Upper lobe of right lung (tissue), 1 donor: Measurements from ENCODE around the gene ACSM6. TPM values are rescaled to one million over a fixed set of nuclear protein-coding genes. Genes with fewer than 3 reads are reported as not detected.

Source experiments
- ATAC-seq: fragments of 200-7000 bp; cut with Tn5 transposase; one replicate; pipeline ENCODE4 v1.9.1; 2020; ENCODE audit warnings: mild to moderate bottlenecking, moderate library complexity
- DNase-seq: peaks from one replicate; pipeline ENCODE4 v3.0.0-alpha.2; 2020
- H3K27ac ChIP-seq: fragments of 200-600 bp; one replicate; pipeline ENCODE4 v1.8.0; 2022
- H3K27me3 ChIP-seq: fragments of 200-600 bp; one replicate; pipeline ENCODE4 v1.8.0; 2022; ENCODE audit warnings: mild to moderate bottlenecking
- H3K36me3 ChIP-seq: fragments of 200-600 bp; one replicate; pipeline ENCODE4 v1.8.0; 2022
- H3K4me1 ChIP-seq: fragments of 200-600 bp; one replicate; pipeline ENCODE4 v1.8.0; 2022
- H3K4me3 ChIP-seq: fragments of 200-600 bp; one replicate; pipeline ENCODE4 v1.8.0; 2022; ENCODE audit warnings: mild to moderate bottlenecking
- H3K9me3 ChIP-seq: fragments of 200-600 bp; one replicate; pipeline ENCODE4 v1.8.0; 2022
- intact Hi-C: fragments of 100-400 bp; cut with DNase I; formaldehyde crosslinking; loops from one replicate; pipeline ENCODE4 v1.11.0; 2022
- total RNA-seq: library from RNA; stranded (reverse); fragmentation: NEBNext Ultra II Directional; extraction: Animal tissue kit (Norgen Biotek cat#: 25700); gene quantifications from one replicate; pipeline ENCODE4 v1.2.1, GENCODE V29; 2021
- TF ChIP-seq, protein P1 (sequence below): fragments of 200-600 bp; IDR thresholded peaks from one replicate; pipeline ENCODE4 v1.8.0; 2022; ENCODE audit warnings: antibody characterized with exemption
- donor health status: DM: no; HTN: yes; CAD: no; lungs with severe emphysema.

The ACSM6 gene
- total RNA-seq, 1 donor from 2014 or later: not detected

- no peak for DNase-seq
- H3K27ac ChIP-seq: no peak overlapping the region
- H3K4me1 ChIP-seq: peaks cover 15% of the 10 kb centered on the region
- intact Hi-C loops: no loop called here
- no peak for ATAC-seq
- H3K36me3 ChIP-seq: peaks cover 23% of the 10 kb centered on the region
- no peak overlapping the region for H3K4me3 ChIP-seq
- TF ChIP-seq, protein P1, sequence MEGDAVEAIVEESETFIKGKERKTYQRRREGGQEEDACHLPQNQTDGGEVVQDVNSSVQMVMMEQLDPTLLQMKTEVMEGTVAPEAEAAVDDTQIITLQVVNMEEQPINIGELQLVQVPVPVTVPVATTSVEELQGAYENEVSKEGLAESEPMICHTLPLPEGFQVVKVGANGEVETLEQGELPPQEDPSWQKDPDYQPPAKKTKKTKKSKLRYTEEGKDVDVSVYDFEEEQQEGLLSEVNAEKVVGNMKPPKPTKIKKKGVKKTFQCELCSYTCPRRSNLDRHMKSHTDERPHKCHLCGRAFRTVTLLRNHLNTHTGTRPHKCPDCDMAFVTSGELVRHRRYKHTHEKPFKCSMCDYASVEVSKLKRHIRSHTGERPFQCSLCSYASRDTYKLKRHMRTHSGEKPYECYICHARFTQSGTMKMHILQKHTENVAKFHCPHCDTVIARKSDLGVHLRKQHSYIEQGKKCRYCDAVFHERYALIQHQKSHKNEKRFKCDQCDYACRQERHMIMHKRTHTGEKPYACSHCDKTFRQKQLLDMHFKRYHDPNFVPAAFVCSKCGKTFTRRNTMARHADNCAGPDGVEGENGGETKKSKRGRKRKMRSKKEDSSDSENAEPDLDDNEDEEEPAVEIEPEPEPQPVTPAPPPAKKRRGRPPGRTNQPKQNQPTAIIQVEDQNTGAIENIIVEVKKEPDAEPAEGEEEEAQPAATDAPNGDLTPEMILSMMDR: no peak
- no peaks in the 10 kb centered on the region for H3K9me3 ChIP-seq
- no peaks in the 10 kb centered on the region for H3K27me3 ChIP-seq
Measured at GRCh38 chr10:95257849-95258248, 63.8 kb downstream of the ACSM6 start.

- H3K4me1 ChIP-seq: peaks cover 30% of the 10 kb centered on the region
- peak; percentile 72 for ATAC-seq
- peak overlapping the region; percentile 63 for H3K27ac ChIP-seq
- H3K27me3 ChIP-seq: no peaks in the 10 kb centered on the region
- H3K9me3 ChIP-seq: no peaks in the 10 kb centered on the region
- H3K4me3 ChIP-seq: no peak overlapping the region
- intact Hi-C loops: no loop called here
- H3K36me3 ChIP-seq: peaks cover 32% of the 10 kb centered on the region
- no peak for DNase-seq
- TF ChIP-seq, protein P1: no peak
Measured at GRCh38 chr10:95260397-95260881, 66.4 kb downstream of the ACSM6 start.

DNA sequence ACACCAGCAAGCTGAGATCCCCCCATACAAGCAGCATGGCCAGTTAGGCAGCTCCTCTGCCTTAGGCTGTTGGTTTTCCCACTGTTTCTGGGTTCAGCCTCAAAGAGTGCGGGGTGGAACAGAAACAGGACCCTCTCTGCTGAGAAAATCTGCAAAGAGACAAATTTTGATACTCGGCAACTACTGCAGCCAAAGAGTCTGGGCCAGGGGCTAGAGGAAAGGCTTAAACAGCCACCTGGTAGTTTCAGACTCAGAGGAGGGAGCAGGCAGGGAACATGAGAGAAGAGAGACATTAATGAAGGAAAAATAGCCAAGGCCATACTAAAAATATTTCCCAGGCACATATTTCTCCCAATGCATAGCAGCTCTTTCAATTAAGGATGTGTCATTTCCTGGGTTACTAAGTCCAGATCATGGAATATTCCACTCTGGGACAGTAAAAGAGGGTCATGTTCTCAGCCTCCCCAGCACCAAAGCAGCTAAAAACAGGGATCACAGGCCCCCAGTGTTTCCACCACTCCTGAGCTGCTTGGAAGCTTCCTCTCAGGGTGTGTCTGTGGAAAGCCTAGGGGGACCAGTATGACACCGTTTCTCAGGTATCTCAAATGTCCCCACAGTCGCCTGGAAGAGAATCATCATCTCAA is 67.0 kb downstream of the ACSM6 start:
- TF ChIP-seq, protein P1: no peak
- ATAC-seq (no peak), DNase-seq (no peak)
- Histone ChIP-seq H3K27me3 (no peaks in the 10 kb centered on the region), H3K4me3 (no peak overlapping the region), H3K4me1 (peaks cover 30% of the 10 kb centered on the region), H3K36me3 (peaks cover 32% of the 10 kb centered on the region), H3K9me3 (no peaks in the 10 kb centered on the region), H3K27ac (peak overlapping the region; percentile 63)
- intact Hi-C loops: no loop called here

GRCh38 chr10:95261926-95262325 is 67.9 kb downstream of the ACSM6 start:
- Histone ChIP-seq H3K27ac (no peak overlapping the region), H3K4me3 (no peak overlapping the region), H3K36me3 (peaks cover 38% of the 10 kb centered on the region), H3K27me3 (no peaks in the 10 kb centered on the region), H3K4me1 (peaks cover 37% of the 10 kb centered on the region), H3K9me3 (no peaks in the 10 kb centered on the region)
- DNase-seq: no peak
- ATAC-seq: peak; percentile 8
- intact Hi-C loops: no loop called here
- TF ChIP-seq, protein P1: no peak

DNA sequence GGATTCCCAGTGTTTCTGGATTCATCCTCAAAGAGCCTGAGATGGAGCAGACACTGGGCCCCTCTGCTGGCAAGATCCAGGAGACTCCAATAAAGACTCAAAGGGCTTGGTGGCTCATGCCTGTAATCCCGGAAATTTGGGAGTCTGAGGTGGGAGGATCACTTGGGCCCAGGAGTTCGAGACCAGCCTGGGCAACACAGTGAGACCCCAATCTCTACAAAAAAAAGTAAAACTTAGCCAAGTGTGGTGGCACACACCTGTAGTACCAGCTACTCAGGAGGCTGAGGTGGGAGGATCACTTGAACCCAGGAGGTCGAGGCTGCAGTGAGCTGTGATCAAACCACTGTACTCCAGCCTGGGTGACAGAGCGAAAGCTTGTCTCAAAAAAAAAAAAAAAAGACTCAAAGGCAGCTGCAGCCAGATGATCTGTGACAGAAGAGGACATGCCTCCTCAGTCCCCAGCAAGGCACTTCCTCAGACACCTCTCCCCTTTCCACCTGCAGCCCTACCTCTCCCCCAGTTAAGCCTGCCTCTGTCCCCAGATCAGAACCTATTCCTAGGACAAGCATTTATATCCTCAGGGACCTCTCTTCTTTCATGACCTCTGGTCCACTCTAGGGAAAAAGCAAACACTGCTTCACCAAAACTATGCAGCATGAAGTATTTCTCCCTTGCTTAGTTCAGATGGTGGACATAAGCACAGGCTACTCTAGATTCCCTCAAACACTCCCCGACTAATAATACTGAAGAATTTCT is 68.9 kb downstream of the ACSM6 start:
- intact Hi-C loops: no loop called here
- TF ChIP-seq, protein P1: no peak
- no peak overlapping the region for H3K27ac ChIP-seq
- peaks cover 43% of the 10 kb centered on the region for H3K4me1 ChIP-seq
- H3K9me3 ChIP-seq: no peaks in the 10 kb centered on the region
- no peak for DNase-seq
- peak; percentile 59 for ATAC-seq
- H3K27me3 ChIP-seq: no peaks in the 10 kb centered on the region
- H3K36me3 ChIP-seq: peaks cover 34% of the 10 kb centered on the region
- no peak overlapping the region for H3K4me3 ChIP-seq
